H9 (cell line): ENCODE measurements around the gene RNF183. TPM values are rescaled to one million over a fixed set of nuclear protein-coding genes. Genes with fewer than 3 reads are reported as not detected.

ENCODE experiments used
- DNase-seq: peaks from one replicate; pipeline ENCODE4 v3.0.0-alpha.2; 2017
- H2AFZ ChIP-seq: one replicate; pipeline ENCODE4 v1.6.1; 2013; ENCODE audit warnings: mild to moderate bottlenecking, low read length, control low read depth, moderate library complexity
- H2AK5ac ChIP-seq: 2 replicates; pipeline ENCODE4 v1.6.1; 2013; ENCODE audit warnings: low read length, control low read depth, mixed read lengths; ENCODE audit not compliant: insufficient read length
- H2BK120ac ChIP-seq: one replicate; pipeline ENCODE4 v1.6.1; 2013; ENCODE audit warnings: low read depth, mild to moderate bottlenecking, low read length, control low read depth, inconsistent platforms; ENCODE audit not compliant: poor library complexity, severe bottlenecking
- H2BK12ac ChIP-seq: 2 replicates; pipeline ENCODE4 v1.6.1; 2013; ENCODE audit warnings: low read length, control low read depth, mixed read lengths, low read depth; ENCODE audit not compliant: insufficient read length
- H2BK15ac ChIP-seq: 2 replicates; pipeline ENCODE4 v1.6.1; 2013; ENCODE audit warnings: low read depth, low read length, control low read depth
- H2BK20ac ChIP-seq: one replicate; pipeline ENCODE4 v1.6.1; 2013; ENCODE audit warnings: low read depth, mild to moderate bottlenecking, low read length, control low read depth, inconsistent platforms; ENCODE audit not compliant: poor library complexity, severe bottlenecking
- H2BK5ac ChIP-seq: 2 replicates; pipeline ENCODE4 v1.6.1; 2013; ENCODE audit warnings: low read length, control low read depth, mixed read lengths; ENCODE audit not compliant: insufficient read length
- H3K14ac ChIP-seq: 2 replicates; pipeline ENCODE4 v1.6.1; 2013; ENCODE audit warnings: low read length, control low read depth; ENCODE audit not compliant: insufficient read depth
- H3K18ac ChIP-seq: 2 replicates; pipeline ENCODE4 v1.6.1; 2013; ENCODE audit warnings: low read depth, mild to moderate bottlenecking, mixed read lengths, low read length, control low read depth; ENCODE audit not compliant: insufficient read length
- H3K23ac ChIP-seq: 2 replicates; pipeline ENCODE4 v1.6.1; 2013; ENCODE audit warnings: low read length, control low read depth, mixed read lengths, low read depth; ENCODE audit not compliant: insufficient read length
- H3K23me2 ChIP-seq: 2 replicates; pipeline ENCODE4 v1.6.1; 2013; ENCODE audit warnings: low read depth, mild to moderate bottlenecking, mixed read lengths, low read length, control low read depth; ENCODE audit not compliant: insufficient read length, poor library complexity, severe bottlenecking
- H3K27ac ChIP-seq: 2 replicates; pipeline ENCODE4 v1.5.1; 2013; ENCODE audit warnings: low read length, control low read depth, mixed read lengths, low read depth; ENCODE audit not compliant: insufficient read length
- H3K27me3 ChIP-seq: 2 replicates; pipeline ENCODE4 v1.6.1; 2013; ENCODE audit warnings: low read length, control low read depth, inconsistent platforms; ENCODE audit not compliant: insufficient read depth
- H3K4ac ChIP-seq: 2 replicates; pipeline ENCODE4 v1.6.1; 2013; ENCODE audit warnings: low read depth, mild to moderate bottlenecking, control low read depth, inconsistent platforms, low read length, moderate library complexity
- H3K4me1 ChIP-seq: 2 replicates; pipeline ENCODE4 v1.6.1; 2013; ENCODE audit warnings: low read length, control low read depth, inconsistent platforms; ENCODE audit not compliant: insufficient read depth
- H3K4me2 ChIP-seq: 2 replicates; pipeline ENCODE4 v1.6.1; 2013; ENCODE audit warnings: low read length, control low read depth, mixed read lengths; ENCODE audit not compliant: insufficient read length, insufficient read depth
- H3K56ac ChIP-seq: 2 replicates; pipeline ENCODE4 v1.6.1; 2013; ENCODE audit warnings: low read depth, mild to moderate bottlenecking, mixed read lengths, low read length, control low read depth; ENCODE audit not compliant: insufficient read length
- H3K79me1 ChIP-seq: 2 replicates; pipeline ENCODE4 v1.6.1; 2013; ENCODE audit warnings: low read depth, mild to moderate bottlenecking, moderate library complexity, low read length, control low read depth, inconsistent platforms; ENCODE audit not compliant: insufficient read depth, poor library complexity, severe bottlenecking
- H3K79me2 ChIP-seq: 2 replicates; pipeline ENCODE4 v1.6.1; 2013; ENCODE audit warnings: low read length, control low read depth, inconsistent platforms; ENCODE audit not compliant: insufficient read depth
- H3K9ac ChIP-seq: 2 replicates; pipeline ENCODE4 v1.6.1; 2013; ENCODE audit warnings: low read length, control low read depth, mixed read lengths; ENCODE audit not compliant: insufficient read length; ENCODE audit errors: extremely low read depth
- H3K9me3 ChIP-seq: one replicate; pipeline ENCODE4 v1.6.1; 2013; ENCODE audit warnings: low read depth, low read length, inconsistent platforms; ENCODE audit not compliant: control insufficient read depth
- H3T11ph ChIP-seq: one replicate; pipeline ENCODE4 v1.6.1; 2013; ENCODE audit warnings: mild to moderate bottlenecking, low read length, control low read depth, inconsistent platforms
- H4K20me1 ChIP-seq: one replicate; pipeline ENCODE4 v1.6.1; 2013; ENCODE audit not compliant: control insufficient read depth, insufficient read length, insufficient read depth
- H4K5ac ChIP-seq: 2 replicates; pipeline ENCODE4 v1.6.1; 2013; ENCODE audit warnings: low read depth, mild to moderate bottlenecking, mixed read lengths, low read length, control low read depth; ENCODE audit not compliant: insufficient read length
- H4K8ac ChIP-seq: replicated peaks from 2 replicates; pipeline ENCODE4 v1.6.1; 2013; ENCODE audit warnings: low read length, control low read depth, mixed read lengths, low read depth; ENCODE audit not compliant: insufficient read length
- H4K91ac ChIP-seq: 2 replicates; pipeline ENCODE4 v1.6.1; 2013; ENCODE audit warnings: low read depth, mild to moderate bottlenecking, moderate library complexity, mixed read lengths, low read length, control low read depth; ENCODE audit not compliant: insufficient read length
- H3K27ac Mint-ChIP-seq, 3 experiments: 2 replicates in 2 of 3; 3 replicates in 1 of 3; pipeline ENCODE4 v1.8.0; 2020 to 2021; ENCODE audit warnings: mixed read lengths in 3 of 3, mild to moderate bottlenecking in 1 of 3, moderate library complexity in 1 of 3
- H3K27me3 Mint-ChIP-seq: 2 replicates; pipeline ENCODE4 v1.8.0; 2021; ENCODE audit warnings: low read depth, mild to moderate bottlenecking, moderate library complexity, mixed read lengths
- H3K36me3 Mint-ChIP-seq, 3 experiments: 2 replicates in 2 of 3; 3 replicates in 1 of 3; pipeline ENCODE4 v1.8.0; 2020 to 2021; ENCODE audit warnings: low read depth in 3 of 3, mixed read lengths in 3 of 3; ENCODE audit not compliant: insufficient read depth in 1 of 3
- H3K4me1 Mint-ChIP-seq, 2 experiments: 2 replicates each; pipeline ENCODE4 v1.8.0; 2020; ENCODE audit warnings: mixed read lengths in 2 of 2
- H3K4me3 Mint-ChIP-seq, 2 experiments: 2 replicates in 1 of 2; 3 replicates in 1 of 2; pipeline ENCODE4 v1.8.0; 2020 to 2021; ENCODE audit warnings: mild to moderate bottlenecking in 2 of 2, mixed read lengths in 2 of 2, moderate library complexity in 1 of 2
- H3K9me3 Mint-ChIP-seq, 2 experiments: 2 replicates in 1 of 2; 3 replicates in 1 of 2; pipeline ENCODE4 v1.8.0; 2020; ENCODE audit warnings: mild to moderate bottlenecking in 2 of 2, mixed read lengths in 2 of 2, moderate library complexity in 1 of 2
- WGBS: extraction: QIAGEN DNeasy Blood & Tissue Kit; methylation state at CpG from one replicate; pipeline ENCODE4 v1.1.7; 2013; ENCODE audit warnings: missing lambda C conversion rate, low lambda C conversion rate, mixed read lengths; ENCODE audit not compliant: insufficient read length; ENCODE audit errors: extremely low coverage; 5-methylcytosine and 5-hydroxymethylcytosine counted together
- total RNA-seq: library from RNA; stranded (reverse); gene quantifications from 2 replicates; pipeline ENCODE4 v1.2.1, GENCODE V29; 2021
- TF ChIP-seq, protein P1 (sequence below): fragments of 200-600 bp; sonication (generic); conservative IDR thresholded peaks from 3 replicates; pipeline ENCODE4 v1.8.0; 2021; ENCODE audit warnings: antibody characterized with exemption, mild to moderate bottlenecking

RNF183 gene
- total RNA-seq, 1 experiment from 2014 or later = 0.33 TPM

DNA sequence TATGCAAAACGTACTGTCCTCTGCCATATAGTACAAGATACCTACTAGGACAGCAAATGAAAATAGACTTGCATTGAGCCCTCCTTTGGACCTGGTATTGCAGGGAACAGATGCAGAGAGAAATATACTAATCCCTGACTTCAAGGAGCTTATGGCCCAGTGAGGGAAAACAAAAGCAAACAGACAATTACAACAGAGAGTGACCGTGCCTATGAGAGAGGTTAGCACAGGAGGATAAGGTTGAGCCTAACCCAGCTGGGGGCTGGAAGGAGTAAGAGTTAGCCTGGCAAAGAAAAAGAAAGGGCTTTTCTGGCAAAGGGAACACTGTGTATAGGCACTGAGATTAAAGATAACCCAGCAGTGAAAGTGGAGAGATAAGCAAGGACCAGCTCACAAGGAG, 33.3 kb downstream of the RNF183 start:
- peaks cover 10 to 48% (median 37%) of the 10 kb centered on the region in 3 experiments; a peak in 5 of 7 replicates for H3K36me3 Mint-ChIP-seq
- H3K79me2 ChIP-seq = no peaks in the 10 kb centered on the region
- H3K27ac Mint-ChIP-seq = no peak overlapping the region
- WGBS = no CpG with 5 or more reads among the region's 2 CpGs
- H3K9me3 Mint-ChIP-seq = no peaks in the 10 kb centered on the region
- H3K14ac ChIP-seq = no peak overlapping the region
- H3K27me3 Mint-ChIP-seq = no peaks in the 10 kb centered on the region
- H2BK120ac ChIP-seq = no peak overlapping the region
- no peak overlapping the region for H2AK5ac ChIP-seq
- H4K20me1 ChIP-seq = no peaks in the 10 kb centered on the region
- H2BK12ac ChIP-seq = no peak overlapping the region
- H3K4ac ChIP-seq = no peak overlapping the region
- no peak overlapping the region for H3K18ac ChIP-seq
- H3K56ac ChIP-seq = no peak overlapping the region
- H3K4me1 Mint-ChIP-seq = peaks cover 4 to 5% of the 10 kb centered on the region in 2 experiments
- H3K4me3 Mint-ChIP-seq = no peak overlapping the region
- no peak overlapping the region for H3K23ac ChIP-seq
- TF ChIP-seq, protein P1, sequence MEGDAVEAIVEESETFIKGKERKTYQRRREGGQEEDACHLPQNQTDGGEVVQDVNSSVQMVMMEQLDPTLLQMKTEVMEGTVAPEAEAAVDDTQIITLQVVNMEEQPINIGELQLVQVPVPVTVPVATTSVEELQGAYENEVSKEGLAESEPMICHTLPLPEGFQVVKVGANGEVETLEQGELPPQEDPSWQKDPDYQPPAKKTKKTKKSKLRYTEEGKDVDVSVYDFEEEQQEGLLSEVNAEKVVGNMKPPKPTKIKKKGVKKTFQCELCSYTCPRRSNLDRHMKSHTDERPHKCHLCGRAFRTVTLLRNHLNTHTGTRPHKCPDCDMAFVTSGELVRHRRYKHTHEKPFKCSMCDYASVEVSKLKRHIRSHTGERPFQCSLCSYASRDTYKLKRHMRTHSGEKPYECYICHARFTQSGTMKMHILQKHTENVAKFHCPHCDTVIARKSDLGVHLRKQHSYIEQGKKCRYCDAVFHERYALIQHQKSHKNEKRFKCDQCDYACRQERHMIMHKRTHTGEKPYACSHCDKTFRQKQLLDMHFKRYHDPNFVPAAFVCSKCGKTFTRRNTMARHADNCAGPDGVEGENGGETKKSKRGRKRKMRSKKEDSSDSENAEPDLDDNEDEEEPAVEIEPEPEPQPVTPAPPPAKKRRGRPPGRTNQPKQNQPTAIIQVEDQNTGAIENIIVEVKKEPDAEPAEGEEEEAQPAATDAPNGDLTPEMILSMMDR = no peak
- no peaks in the 10 kb centered on the region for H3K27me3 ChIP-seq
- no peaks in the 10 kb centered on the region for H3K79me1 ChIP-seq
- H3K27ac ChIP-seq = no peak overlapping the region
- no peak overlapping the region for H2BK5ac ChIP-seq
- no peak overlapping the region for H3K4me2 ChIP-seq
- DNase-seq = no peak
- H4K8ac ChIP-seq = no peak overlapping the region
- H3K9ac ChIP-seq = no peak overlapping the region
- H3T11ph ChIP-seq = no peak overlapping the region
- no peaks in the 10 kb centered on the region for H3K4me1 ChIP-seq
- no peak overlapping the region for H2BK20ac ChIP-seq
- no peaks in the 10 kb centered on the region for H3K9me3 ChIP-seq
- no peak overlapping the region for H4K5ac ChIP-seq
- no peak overlapping the region for H2BK15ac ChIP-seq
- H3K23me2 ChIP-seq = no peaks in the 10 kb centered on the region
- no peak overlapping the region for H2AFZ ChIP-seq
- no peak overlapping the region for H4K91ac ChIP-seq
